Stimulated activated CD8-positive, alpha-beta memory T cell treated with anti-CD3 and anti-CD28 coated beads, Interleukin-7, amount 100 ng/mL, for 24 hours (primary cell): Measurements from ENCODE around the gene CCDC88B.

ENCODE experiments used
- DNase-seq: peaks from one replicate; pipeline ENCODE4 v3.0.0-alpha.2; 2020; ENCODE audit warnings: low read depth

CCDC88B gene

GRCh38 chr11:64362339-64362738, 22.3 kb downstream of the CCDC88B start:
- no peak for DNase-seq

GRCh38 chr11:64364435-64364834, 24.4 kb downstream of the CCDC88B start:
- DNase-seq = no peak

GRCh38 chr11:64364911-64365310, 24.9 kb downstream of the CCDC88B start:
- DNase-seq = no peak

GRCh38 chr11:64366751-64367150, 26.7 kb downstream of the CCDC88B start:
- DNase-seq = no peak

- no peak for DNase-seq
These were observed 28.1 kb downstream of the CCDC88B start for GRCh38 chr11:64367931-64368672.

GRCh38 chr11:64368673-64369074, 28.7 kb downstream of the CCDC88B start:
- DNase-seq = no peak

- DNase-seq = no peak
These were observed 29.7 kb downstream of the CCDC88B start for GRCh38 chr11:64369440-64370421.

GRCh38 chr11:64371201-64371600, 31.2 kb downstream of the CCDC88B start:
- DNase-seq = no peak

GRCh38 chr11:64372021-64372420, 32.0 kb downstream of the CCDC88B start:
- no peak for DNase-seq

- DNase-seq = no peak
These were observed 33.0 kb downstream of the CCDC88B start for GRCh38 chr11:64372802-64373597.

- DNase-seq = no peak
These were observed 33.6 kb downstream of the CCDC88B start for GRCh38 chr11:64373598-64373974.

- DNase-seq = no peak
These were observed 36.1 kb downstream of the CCDC88B start for GRCh38 chr11:64376071-64376470.

- DNase-seq = no peak
These were observed 38.4 kb downstream of the CCDC88B start for GRCh38 chr11:64378335-64378880.

- no peak for DNase-seq
These were observed 39.2 kb downstream of the CCDC88B start for GRCh38 chr11:64379160-64379559.

- DNase-seq = no peak
These were observed 40.1 kb downstream of the CCDC88B start for GRCh38 chr11:64379817-64380709.

- DNase-seq = no peak
These were observed 41.3 kb downstream of the CCDC88B start for GRCh38 chr11:64381350-64381749.

GRCh38 chr11:64382047-64382446, 42.0 kb downstream of the CCDC88B start:
- DNase-seq = no peak

GRCh38 chr11:64382586-64382985, 42.6 kb downstream of the CCDC88B start:
- no peak for DNase-seq

GRCh38 chr11:64383580-64383979, 43.6 kb downstream of the CCDC88B start:
- no peak for DNase-seq

GRCh38 chr11:64384028-64384737, 44.2 kb downstream of the CCDC88B start:
- DNase-seq = no peak
